ENCODE measurements around the gene PREP. TPM values are rescaled to one million over a fixed set of nuclear protein-coding genes. Genes with fewer than 3 reads are reported as not detected.

PREP gene
- total RNA-seq, result 10 to 100 TPM; 14.8 to 18.8 (median 16.7) TPM
- long read RNA-seq, result 0 reads

DNA sequence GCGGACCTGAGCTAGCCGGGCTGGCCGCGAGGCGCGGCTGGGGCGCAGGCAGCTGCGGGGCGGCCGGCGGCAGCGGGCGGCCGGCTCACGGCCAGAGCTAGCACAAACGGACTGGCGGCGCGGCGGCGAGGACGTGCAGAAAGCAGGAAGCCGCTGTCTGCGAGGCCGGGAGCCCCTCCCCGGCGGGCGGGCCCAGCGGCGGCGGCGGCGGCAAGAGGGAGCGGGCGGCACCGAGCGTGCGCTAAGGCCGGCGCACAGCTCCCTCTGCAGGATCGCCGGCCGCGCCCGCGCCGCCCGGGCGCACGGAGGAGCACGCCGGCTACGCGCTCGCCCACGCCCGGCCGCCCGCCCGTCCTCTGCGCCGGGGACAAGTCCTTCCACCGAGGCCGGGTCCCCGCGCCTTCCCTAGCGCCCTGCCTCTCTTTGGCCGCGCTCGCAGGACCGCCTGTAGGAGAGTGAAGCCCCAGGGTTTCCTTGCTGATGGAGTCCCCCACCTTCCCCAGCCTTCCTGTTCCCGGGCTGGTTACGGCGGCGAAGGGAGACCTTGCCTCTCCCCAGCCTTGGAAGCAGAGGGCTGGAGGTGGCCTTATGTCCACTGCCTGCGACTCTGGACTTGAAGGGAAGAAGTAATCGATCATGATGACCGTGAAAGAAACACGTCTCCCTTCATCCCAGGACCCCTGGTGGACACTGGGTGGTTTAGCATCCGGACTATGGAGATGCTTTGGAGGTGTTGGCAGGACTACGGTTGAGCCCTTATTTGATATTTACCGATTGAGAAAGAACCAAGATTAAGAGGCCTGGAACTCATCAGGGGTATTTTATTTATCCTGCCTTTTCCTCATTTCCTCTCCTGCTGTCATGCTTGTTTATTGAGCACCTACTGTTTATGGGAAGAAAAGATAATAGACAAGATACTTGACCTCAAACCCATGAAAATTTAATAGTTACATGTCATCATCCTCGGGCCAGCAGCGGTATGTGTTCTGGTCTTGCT, at the start of gene PREP:
TSS of gene PREP (minus strand) at position 144 of the 997 bp plus-strand sequence. CDS start 191 bp downstream, outside the sequence.
- Histone ChIP-seq H3K36me3 (no peaks in the 10 kb centered on the region), H3K27me3 (no peaks in the 10 kb centered on the region), H3K4me3 (peak within 1 kb of the TSS; percentile 89 to 98 (median 92)), H3K9me3 (no peaks in the 10 kb centered on the region), H3K27ac (peak within 1 kb of the TSS; percentile 75 to 81 (median 76)), H3K4me1 (peaks cover 0 to 18% (median 2%) of the 10 kb centered on the region in 4 donors)
- TF ChIP-seq, protein P1, sequence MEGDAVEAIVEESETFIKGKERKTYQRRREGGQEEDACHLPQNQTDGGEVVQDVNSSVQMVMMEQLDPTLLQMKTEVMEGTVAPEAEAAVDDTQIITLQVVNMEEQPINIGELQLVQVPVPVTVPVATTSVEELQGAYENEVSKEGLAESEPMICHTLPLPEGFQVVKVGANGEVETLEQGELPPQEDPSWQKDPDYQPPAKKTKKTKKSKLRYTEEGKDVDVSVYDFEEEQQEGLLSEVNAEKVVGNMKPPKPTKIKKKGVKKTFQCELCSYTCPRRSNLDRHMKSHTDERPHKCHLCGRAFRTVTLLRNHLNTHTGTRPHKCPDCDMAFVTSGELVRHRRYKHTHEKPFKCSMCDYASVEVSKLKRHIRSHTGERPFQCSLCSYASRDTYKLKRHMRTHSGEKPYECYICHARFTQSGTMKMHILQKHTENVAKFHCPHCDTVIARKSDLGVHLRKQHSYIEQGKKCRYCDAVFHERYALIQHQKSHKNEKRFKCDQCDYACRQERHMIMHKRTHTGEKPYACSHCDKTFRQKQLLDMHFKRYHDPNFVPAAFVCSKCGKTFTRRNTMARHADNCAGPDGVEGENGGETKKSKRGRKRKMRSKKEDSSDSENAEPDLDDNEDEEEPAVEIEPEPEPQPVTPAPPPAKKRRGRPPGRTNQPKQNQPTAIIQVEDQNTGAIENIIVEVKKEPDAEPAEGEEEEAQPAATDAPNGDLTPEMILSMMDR (IDR thresholded peaks at IDR 0.05), result peak; percentile 53 to 72 (median 66)
- TF ChIP-seq POLR2A (IDR thresholded peaks at IDR 0.05), result peak; percentile 92
- peak; percentile 92 to 98 (median 95) for ATAC-seq
- 5% methylated on average over 23 of the region's 84 CpGs for WGBS (ENCODE audit: insufficient coverage, low coverage, low lambda C conversion rate, missing lambda C conversion rate)
- peak; percentile 92 to 93 (median 93) for DNase-seq
- intact Hi-C loops (cut with DNase I), result loop anchor here (10.0 kb wide), 1 partner anchor 308 kb away; no protein-coding TSS in a partner anchor

DNA sequence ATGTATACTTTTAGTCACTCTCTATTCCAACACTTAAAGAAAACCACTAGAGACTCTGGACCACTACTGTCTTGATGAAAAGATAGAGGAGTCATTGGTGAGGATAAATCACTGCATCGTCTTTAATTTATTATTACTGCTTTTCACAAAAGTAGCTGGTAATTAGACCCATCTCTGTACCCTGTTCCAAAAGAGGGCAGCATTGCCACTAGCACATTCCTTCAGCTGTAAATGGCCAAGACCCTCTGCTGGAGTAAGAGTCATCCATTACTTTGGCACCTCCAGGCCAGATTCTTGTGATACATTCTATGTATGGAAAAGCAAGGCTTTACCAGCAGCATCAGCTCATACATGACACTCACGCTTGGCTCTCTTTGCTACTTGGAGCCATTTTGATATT, 49.5 kb upstream of the PREP start:
- no peak overlapping the region for H3K4me3 ChIP-seq
- H3K36me3 ChIP-seq, result no peaks in the 10 kb centered on the region
- H3K27ac ChIP-seq, result no peak overlapping the region
- intact Hi-C loops (cut with DNase I), result no loop called here
- WGBS (ENCODE audit: insufficient coverage, low coverage, low lambda C conversion rate, missing lambda C conversion rate), result 87% methylated on average over 2 of the region's 2 CpGs
- no peaks in the 10 kb centered on the region for H3K9me3 ChIP-seq
- H3K27me3 ChIP-seq, result peaks cover 0 to 8% of the 10 kb centered on the region in 2 donors
- no peaks in the 10 kb centered on the region for H3K4me1 ChIP-seq
- DNase-seq (no peak), ATAC-seq (no peak)
- TF ChIP-seq, protein P1 (IDR thresholded peaks at IDR 0.05), result no peak

DNA sequence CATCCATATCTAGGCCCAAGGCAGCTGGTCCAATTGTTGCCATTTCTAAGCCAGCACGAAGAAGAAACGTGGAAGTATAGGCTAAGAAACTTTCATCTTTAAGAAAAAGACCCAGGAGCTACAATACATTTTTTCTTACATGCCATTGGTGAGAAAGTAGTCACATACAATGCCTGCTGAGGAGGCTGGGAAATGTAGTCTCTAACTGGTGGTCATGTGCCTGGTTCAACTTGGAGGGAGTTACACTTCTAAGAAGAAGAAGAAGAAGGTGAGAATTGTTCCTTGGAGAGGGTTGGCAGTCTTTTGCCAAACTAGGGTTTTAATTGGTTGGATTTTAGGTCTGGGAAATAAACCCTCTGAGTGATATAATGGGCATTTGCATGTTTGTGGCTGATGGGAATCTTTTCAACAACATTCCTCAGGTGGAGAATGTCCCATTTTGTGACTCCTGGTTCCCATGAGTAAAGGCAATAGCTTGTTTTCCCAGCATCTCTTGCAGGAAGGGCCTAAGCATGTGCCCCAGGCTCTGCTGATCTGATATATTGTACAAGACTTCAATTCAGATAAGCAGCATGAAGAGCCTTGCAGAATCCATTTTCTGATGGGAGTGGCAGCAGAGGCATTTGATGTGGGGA, 47.0 kb upstream of the PREP start:
- ATAC-seq (no peak), DNase-seq (no peak)
- TF ChIP-seq, protein P1 (IDR thresholded peaks at IDR 0.05), result no peak
- TF ChIP-seq POLR2A (IDR thresholded peaks at IDR 0.05), result no peak
- intact Hi-C loops (cut with DNase I), result no loop called here
- WGBS (ENCODE audit: insufficient coverage, low coverage, low lambda C conversion rate, missing lambda C conversion rate), result 29% methylated on average over 2 of the region's 2 CpGs
- H3K4me1 ChIP-seq, result no peaks in the 10 kb centered on the region
- H3K36me3 ChIP-seq, result no peaks in the 10 kb centered on the region
- no peak overlapping the region for H3K27ac ChIP-seq
- H3K9me3 ChIP-seq, result no peaks in the 10 kb centered on the region
- H3K27me3 ChIP-seq, result no peaks in the 10 kb centered on the region
- H3K4me3 ChIP-seq, result no peak overlapping the region

DNA sequence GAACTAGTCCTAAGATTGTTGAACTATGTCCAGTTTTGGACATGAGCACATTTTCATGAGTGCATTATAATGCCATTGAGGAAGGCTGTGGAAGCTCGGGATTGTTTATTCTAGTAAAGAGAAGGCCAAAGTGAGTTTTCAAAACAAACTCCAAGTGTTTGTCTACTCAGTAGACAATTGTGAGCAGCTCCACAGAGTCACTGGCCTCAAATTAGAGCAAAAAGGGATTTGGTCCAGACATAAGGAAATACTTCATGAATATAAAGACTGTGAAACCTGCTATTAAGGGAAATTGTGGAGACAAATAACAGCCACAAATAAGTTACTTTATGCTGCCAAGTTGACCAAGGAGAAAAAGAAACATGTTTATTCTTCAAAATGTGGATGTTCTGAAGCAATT, 42.6 kb upstream of the PREP start:
- Histone ChIP-seq H3K4me1 (no peaks in the 10 kb centered on the region), H3K36me3 (no peaks in the 10 kb centered on the region), H3K4me3 (no peak overlapping the region), H3K9me3 (no peaks in the 10 kb centered on the region), H3K27ac (no peak overlapping the region), H3K27me3 (no peaks in the 10 kb centered on the region)
- no peak for TF ChIP-seq POLR2A (IDR thresholded peaks at IDR 0.05)
- TF ChIP-seq, protein P1 (IDR thresholded peaks at IDR 0.05), result no peak
- DNase-seq, result no peak
- intact Hi-C loops (cut with DNase I), result no loop called here
- 25% methylated on average over 1 of the region's 1 CpG for WGBS (ENCODE audit: insufficient coverage, low coverage, low lambda C conversion rate, missing lambda C conversion rate)
- ATAC-seq, result no peak
